Aorta (tissue), 5 donors: ENCODE measurements around the gene CDC5L. TPM values are rescaled to one million over a fixed set of nuclear protein-coding genes. Genes with fewer than 3 reads are reported as not detected.

Experiments used
- ATAC-seq: fragments of 200-7000 bp; cut with Tn5 transposase; one replicate; pipeline ENCODE4 v1.9.1; 2022; ENCODE audit warnings: moderate library complexity; ENCODE audit not compliant: low FRiP score
- DNase-seq, 2 donors: peaks; one replicate each; pipeline ENCODE4 v3.0.0-alpha.2; 2020
- H3K27ac ChIP-seq, 2 donors: one replicate each; pipeline ENCODE4 v1.5.1; 2013; ENCODE audit warnings: low read length in 2 of 2, mild to moderate bottlenecking in 2 of 2, moderate library complexity in 2 of 2, control low read depth in 1 of 2, inconsistent platforms in 1 of 2, low read depth in 1 of 2
- H3K27me3 ChIP-seq, 2 donors: one replicate each; pipeline ENCODE4 v1.6.1; 2013; ENCODE audit warnings: control low read depth in 1 of 2, low read length in 1 of 2, mild to moderate bottlenecking in 1 of 2, moderate library complexity in 1 of 2; ENCODE audit not compliant: insufficient read depth in 2 of 2, control insufficient read depth in 1 of 2
- H3K36me3 ChIP-seq, 2 donors: one replicate each; pipeline ENCODE4 v1.6.1; 2013; ENCODE audit warnings: control low read depth in 1 of 2, low read length in 1 of 2, mild to moderate bottlenecking in 1 of 2; ENCODE audit not compliant: insufficient read depth in 2 of 2, control insufficient read depth in 1 of 2
- H3K4me1 ChIP-seq, 2 donors: one replicate each; pipeline ENCODE4 v1.6.1; 2013; ENCODE audit warnings: low read length in 2 of 2, control low read depth in 1 of 2, mild to moderate bottlenecking in 1 of 2, moderate library complexity in 1 of 2; ENCODE audit not compliant: insufficient read depth in 2 of 2, control insufficient read depth in 1 of 2
- H3K4me3 ChIP-seq, 2 donors: one replicate each; pipeline ENCODE4 v1.5.1; 2013; ENCODE audit warnings: low read length in 2 of 2, control low read depth in 1 of 2, mild to moderate bottlenecking in 1 of 2
- H3K9me3 ChIP-seq: one replicate; pipeline ENCODE4 v1.6.1; 2013; ENCODE audit warnings: mild to moderate bottlenecking, low read length; ENCODE audit not compliant: control insufficient read depth
- WGBS, 2 donors: extraction: QIAGEN DNeasy Blood & Tissue Kit; methylation state at CpG; one replicate each; pipeline ENCODE4 v1.1.7; 2013; 5-methylcytosine and 5-hydroxymethylcytosine counted together
- intact Hi-C, 2 donors: fragments of 100-400 bp; cut with DNase I; formaldehyde crosslinking; loops; one replicate each; pipeline versions ENCODE4 v1.14.2 to v1.15.0; 2022
- polyA plus RNA-seq, 2 donors: library from polyadenylated mRNA; stranded (reverse); fragments of 200-250 nt; gene quantifications; one replicate each; pipeline ENCODE4 v1.2.3, GENCODE V29; 2013
- total RNA-seq, 2 donors: library from RNA; stranded (reverse); fragmentation: NEBNext Ultra II Directional; extraction: Animal tissue kit (Norgen Biotek cat#: 25700); gene quantifications; one replicate each; pipeline ENCODE4 v1.2.1, GENCODE V29; 2021
- donor health status: healthy with polysubstance abuse.
- donor health status: Bipolar disorder and iron deficiency.
- donor health status: DM: no; HTN: no; CAD: no.
- donor health status: DM: no; HTN: no; CAD: no.
- donor health status: DM: yes; HTN: yes; CAD: no.

The CDC5L gene
- total and polyA plus RNA-seq, 4 donors = 7.0 to 22.6 (median 13.9) TPM

DNA sequence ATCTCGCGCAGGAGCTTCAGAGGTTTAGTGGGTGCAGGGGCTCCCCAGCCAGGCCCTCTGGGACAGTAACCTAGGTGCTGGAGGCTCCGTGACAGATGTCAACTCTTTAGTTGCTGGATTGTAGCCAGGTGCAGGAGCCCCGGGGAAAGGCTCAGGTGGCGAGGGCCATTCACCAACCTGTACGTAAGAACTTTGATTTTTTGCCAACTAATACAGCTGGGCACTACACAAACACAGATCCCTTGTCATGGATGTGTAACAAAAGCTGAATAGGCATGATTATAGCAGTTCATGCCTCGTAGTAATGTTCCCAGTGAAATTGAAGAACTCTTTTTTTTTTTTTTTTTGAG is 82.6 kb downstream of the CDC5L start:
- Histone ChIP-seq H3K36me3 (no peaks in the 10 kb centered on the region), H3K4me3 (no peak overlapping the region), H3K4me1 (no peaks in the 10 kb centered on the region), H3K27me3 (no peaks in the 10 kb centered on the region), H3K9me3 (no peaks in the 10 kb centered on the region), H3K27ac (no peak overlapping the region)
- DNase-seq = no peak
- 70 to 73% methylated on average over 7 of the region's 7 CpGs for WGBS, 2 donors
- intact Hi-C loops = loop anchor here in 1 of 2 donors (10.0 kb wide), 2 partner anchors 185 to 315 kb away; no protein-coding TSS in a partner anchor
- no peak for ATAC-seq

DNA sequence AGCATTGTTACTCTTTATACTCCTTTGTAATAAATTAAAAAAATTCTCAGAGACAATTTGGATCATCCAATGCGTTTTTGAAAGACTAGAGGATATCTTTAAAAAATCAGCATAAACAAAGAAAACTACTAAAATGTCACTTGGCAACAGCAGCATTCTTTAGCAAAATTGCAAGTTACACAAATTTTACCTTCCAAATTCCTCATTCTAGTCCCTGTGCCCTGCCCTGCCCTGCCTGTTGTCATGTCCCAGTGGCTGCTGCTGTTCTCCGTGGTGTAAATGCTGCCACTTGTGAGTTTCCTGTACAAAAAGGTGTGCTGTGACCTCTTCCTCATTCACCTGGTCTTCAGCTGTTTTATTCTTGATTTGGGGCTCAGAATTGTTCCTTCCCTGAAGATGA is 83.2 kb downstream of the CDC5L start:
- no peaks in the 10 kb centered on the region for H3K4me1 ChIP-seq
- no peaks in the 10 kb centered on the region for H3K27me3 ChIP-seq
- DNase-seq = no peak
- ATAC-seq = no peak
- no peak overlapping the region for H3K27ac ChIP-seq
- 83 to 87% methylated on average over 2 of the region's 2 CpGs for WGBS, 2 donors
- no peaks in the 10 kb centered on the region for H3K36me3 ChIP-seq
- no peaks in the 10 kb centered on the region for H3K9me3 ChIP-seq
- intact Hi-C loops = loop anchor here in 1 of 2 donors (10.0 kb wide), 2 partner anchors 184 to 314 kb away; no protein-coding TSS in a partner anchor
- H3K4me3 ChIP-seq = no peak overlapping the region

DNA sequence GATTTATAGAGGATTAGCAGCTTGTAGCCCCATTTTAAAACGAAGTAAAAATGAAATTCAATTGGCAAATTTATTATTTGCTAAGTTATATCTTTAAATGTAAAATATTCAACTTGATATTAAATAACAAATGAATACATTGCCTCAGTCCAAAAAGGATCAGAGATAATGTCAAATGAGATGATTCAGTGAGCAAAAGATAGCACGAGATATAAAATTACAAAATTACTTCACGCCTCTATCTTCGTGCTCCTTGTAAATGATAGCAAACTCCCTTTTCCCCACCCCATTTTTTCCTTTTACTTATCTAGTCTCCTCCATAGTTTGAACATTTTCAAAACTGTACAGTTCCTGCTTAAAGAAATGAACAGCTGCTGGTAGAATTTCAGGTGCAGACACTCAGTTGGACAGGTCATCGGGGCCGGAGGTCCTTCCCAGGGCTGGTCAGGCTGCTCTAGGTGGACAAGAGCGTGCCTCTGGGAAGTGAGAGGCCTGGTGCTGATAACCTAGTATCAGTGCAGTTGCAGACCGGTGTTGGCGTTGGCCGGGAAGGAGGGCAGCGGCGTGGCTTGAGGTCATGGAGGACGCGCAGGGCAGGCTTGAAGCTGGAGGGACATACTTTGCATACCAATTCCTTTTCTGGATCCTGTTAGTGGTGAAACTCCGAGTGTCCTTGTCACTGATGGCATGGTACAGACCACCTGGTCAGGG is 83.9 kb downstream of the CDC5L start:
- no peaks in the 10 kb centered on the region for H3K27me3 ChIP-seq
- intact Hi-C loops = loop anchor here in 1 of 2 donors (10.0 kb wide), 2 partner anchors 183 to 313 kb away; no protein-coding TSS in a partner anchor
- WGBS, 2 donors = 91 to 92% methylated on average over 15 of the region's 15 CpGs

DNA sequence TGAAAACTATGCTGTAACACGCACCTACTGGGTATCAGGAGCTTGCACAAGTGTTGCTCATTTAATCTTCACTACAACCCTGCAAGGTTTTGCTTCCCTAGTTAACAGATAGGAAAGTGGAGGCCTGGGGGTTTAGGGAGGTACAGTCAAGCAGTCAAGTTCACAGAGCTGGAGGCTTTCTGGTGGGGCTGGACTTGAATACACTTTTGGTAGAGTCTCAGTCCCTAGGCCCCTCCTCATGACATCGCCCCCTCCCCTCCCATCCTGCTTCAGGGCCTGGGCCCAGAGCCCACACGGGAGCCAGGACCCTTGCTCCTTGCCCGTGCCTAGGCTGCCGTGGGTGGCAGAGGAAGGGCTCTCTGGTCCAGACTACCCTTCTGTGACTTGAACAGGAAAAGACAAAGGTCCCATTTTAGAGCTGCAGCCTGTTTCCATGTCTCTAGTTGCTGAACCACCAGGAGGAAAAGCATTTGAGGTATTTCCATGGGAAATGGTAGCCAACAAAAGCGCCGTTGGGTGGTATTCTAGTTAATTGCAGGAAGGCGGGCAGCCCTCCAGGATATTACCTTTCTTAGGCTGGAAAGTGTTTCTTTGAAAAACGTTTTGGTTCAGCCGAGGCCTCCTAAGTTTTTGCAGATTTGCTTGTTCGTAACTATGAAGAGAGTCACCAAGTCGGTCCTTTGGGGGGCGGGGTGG is 84.9 kb downstream of the CDC5L start:
- no peak overlapping the region for H3K27ac ChIP-seq
- no peaks in the 10 kb centered on the region for H3K4me1 ChIP-seq
- no peaks in the 10 kb centered on the region for H3K9me3 ChIP-seq
- WGBS, 2 donors = 68 to 72% methylated on average over 13 of the region's 13 CpGs
- DNase-seq (no peak), ATAC-seq (no peak)
- H3K36me3 ChIP-seq = no peaks in the 10 kb centered on the region
- no peaks in the 10 kb centered on the region for H3K27me3 ChIP-seq
- intact Hi-C loops = loop anchor here in 1 of 2 donors (10.0 kb wide), 2 partner anchors 182 to 312 kb away; no protein-coding TSS in a partner anchor
- H3K4me3 ChIP-seq = no peak overlapping the region

More for the DNA sequence above, 83.9 kb downstream of the CDC5L start:
- Histone ChIP-seq H3K4me3 (no peak overlapping the region), H3K27ac (no peak overlapping the region), H3K36me3 (no peaks in the 10 kb centered on the region), H3K4me1 (no peaks in the 10 kb centered on the region), H3K9me3 (no peaks in the 10 kb centered on the region)
- ATAC-seq = no peak
- no peak for DNase-seq

DNA sequence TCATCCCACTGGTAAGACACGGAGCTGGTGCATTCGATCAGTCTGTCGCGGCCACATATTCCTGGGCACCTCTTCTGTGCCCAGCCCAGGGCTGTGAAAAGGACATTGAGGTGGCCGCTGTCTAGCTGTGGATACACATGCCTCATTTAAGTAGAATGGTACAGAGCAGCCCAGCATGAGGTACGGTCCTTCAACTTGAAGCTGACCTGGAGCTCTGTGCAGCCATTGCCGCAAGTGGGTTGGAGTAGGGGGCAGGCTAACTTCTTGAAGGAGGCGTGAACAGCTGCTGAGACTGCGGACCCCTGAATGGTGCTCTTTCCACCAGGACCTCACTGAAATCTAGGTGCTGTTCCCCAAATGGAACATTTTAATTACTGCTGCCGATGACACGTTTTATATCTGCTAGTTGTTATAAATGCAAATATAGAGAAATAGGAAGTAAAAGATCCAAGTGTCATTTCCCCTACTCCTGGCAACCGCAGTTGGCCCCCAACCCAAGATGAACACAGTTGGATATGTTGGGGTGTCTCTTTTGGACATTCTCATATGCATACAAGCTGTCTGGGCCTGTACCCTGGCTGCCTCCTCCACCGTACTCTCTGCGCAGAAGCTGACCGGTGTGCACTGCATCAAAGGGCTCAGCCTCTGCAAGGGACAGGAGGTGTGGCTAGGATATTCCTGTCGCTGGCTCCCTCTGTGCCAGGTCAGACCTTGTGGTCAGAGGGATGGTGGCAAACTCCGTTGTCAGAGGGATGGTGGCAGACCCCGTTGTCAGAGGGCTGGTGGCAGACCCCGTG is 86.1 kb downstream of the CDC5L start:
- no peaks in the 10 kb centered on the region for H3K4me1 ChIP-seq
- ATAC-seq (no peak), DNase-seq (no peak)
- H3K27ac ChIP-seq = no peak overlapping the region
- H3K27me3 ChIP-seq = no peaks in the 10 kb centered on the region
- H3K4me3 ChIP-seq = no peak overlapping the region
- H3K36me3 ChIP-seq = no peaks in the 10 kb centered on the region
- H3K9me3 ChIP-seq = no peaks in the 10 kb centered on the region
- 90 to 92% methylated on average over 19 of the region's 19 CpGs for WGBS, 2 donors
- intact Hi-C loops = loop anchor here (2.0 to 10.0 kb wide), 3 partner anchors 181 to 1241 kb away; no protein-coding TSS in a partner anchor

DNA sequence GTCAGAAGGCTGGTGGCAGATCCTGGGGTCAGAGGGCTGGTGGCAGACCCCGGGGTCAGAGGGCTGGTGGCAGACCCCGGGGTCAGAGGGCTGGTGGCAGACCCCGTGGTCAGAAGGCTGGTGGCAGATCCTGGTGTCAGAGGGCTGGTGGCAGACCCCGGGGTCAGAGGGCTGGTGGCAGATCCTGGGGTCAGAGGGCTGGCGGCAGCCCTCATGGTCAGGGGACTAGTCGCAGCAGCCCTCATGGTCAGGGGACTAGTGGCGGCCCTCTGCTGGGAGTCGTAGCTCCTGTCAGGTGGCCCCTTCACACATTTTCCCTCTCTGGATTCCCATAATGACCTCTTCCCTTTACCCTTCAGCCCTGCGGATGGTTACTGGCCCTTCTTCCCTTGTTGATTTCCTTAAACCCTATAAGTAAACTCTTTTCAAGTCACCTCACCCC is 86.7 kb downstream of the CDC5L start:
- Histone ChIP-seq H3K27me3 (no peaks in the 10 kb centered on the region), H3K9me3 (no peaks in the 10 kb centered on the region), H3K4me3 (no peak overlapping the region), H3K4me1 (no peaks in the 10 kb centered on the region), H3K27ac (no peak overlapping the region), H3K36me3 (no peaks in the 10 kb centered on the region)
- intact Hi-C loops = loop anchor here (2.0 to 10.0 kb wide), 3 partner anchors 181 to 1241 kb away; no protein-coding TSS in a partner anchor
- no peak for ATAC-seq
- no peak for DNase-seq
- 84 to 89% methylated on average over 9 of the region's 9 CpGs for WGBS, 2 donors

DNA sequence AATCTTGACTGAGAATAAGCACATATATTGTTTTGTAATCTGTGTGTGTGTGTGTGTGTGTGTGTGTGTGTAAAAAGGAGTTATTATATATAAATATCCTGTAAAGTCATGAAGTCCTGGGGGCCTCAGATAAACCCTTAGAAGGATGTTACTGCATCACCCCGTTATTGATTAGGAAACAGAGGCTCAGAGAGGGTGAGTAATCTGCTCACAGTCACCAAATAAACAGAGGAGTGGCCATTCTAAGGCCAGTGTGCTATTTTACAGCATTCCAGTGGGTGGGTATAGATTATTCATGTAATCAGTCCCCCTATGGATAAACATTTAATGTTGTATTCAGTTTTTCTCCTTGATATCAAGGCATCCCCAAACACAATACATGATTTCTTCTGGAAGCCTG is 87.1 kb downstream of the CDC5L start:
- Histone ChIP-seq H3K27ac (no peak overlapping the region), H3K27me3 (no peaks in the 10 kb centered on the region), H3K36me3 (no peaks in the 10 kb centered on the region), H3K4me3 (no peak overlapping the region), H3K9me3 (no peaks in the 10 kb centered on the region), H3K4me1 (no peaks in the 10 kb centered on the region)
- ATAC-seq (no peak), DNase-seq (no peak)
- 50 to 66% methylated on average over 1 of the region's 1 CpG for WGBS, 2 donors
- intact Hi-C loops = loop anchor here (2.0 to 10.0 kb wide), 4 partner anchors 178 to 1240 kb away; no protein-coding TSS in a partner anchor

DNA sequence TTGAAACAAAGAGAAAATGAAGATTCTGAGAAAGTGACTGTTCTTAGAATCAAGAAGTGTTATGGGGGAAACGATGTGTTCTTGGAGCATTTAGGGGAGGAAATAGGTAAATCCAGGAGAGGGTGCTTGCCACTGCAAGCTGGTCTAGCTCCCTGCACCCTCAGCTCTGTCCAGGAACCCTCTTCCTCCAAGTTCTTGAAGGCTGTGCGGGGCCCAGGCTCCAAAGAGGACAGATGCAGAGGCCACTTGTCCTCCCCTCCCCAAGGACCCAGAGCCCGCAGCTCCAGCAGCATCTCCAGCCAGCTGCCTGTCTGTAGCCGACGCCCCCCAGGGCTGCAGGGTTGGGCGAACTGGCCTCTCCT is 87.9 kb downstream of the CDC5L start:
- no peaks in the 10 kb centered on the region for H3K4me1 ChIP-seq
- H3K27ac ChIP-seq = no peak overlapping the region
- ATAC-seq = peak; percentile 2
- H3K27me3 ChIP-seq = no peaks in the 10 kb centered on the region
- 6 to 22% methylated on average over 6 of the region's 6 CpGs for WGBS, 2 donors
- no peak for DNase-seq
- no peak overlapping the region for H3K4me3 ChIP-seq
- H3K36me3 ChIP-seq = no peaks in the 10 kb centered on the region
- intact Hi-C loops = loop anchor here (2.0 to 10.0 kb wide), 4 partner anchors 177 to 1239 kb away; no protein-coding TSS in a partner anchor
- no peaks in the 10 kb centered on the region for H3K9me3 ChIP-seq
